Measurements from ENCODE around the gene CD6. TPM values are rescaled to one million over a fixed set of nuclear protein-coding genes. Genes with fewer than 3 reads are reported as not detected.

The CD6 gene
- total and polyA plus RNA-seq, 2 donors (not counting 3 experiments of a cell fraction or from before 2014, with no cell fraction given), result not detected

GRCh38 chr11:60928563-60929001, 42.9 kb upstream of the CD6 start:
- Histone ChIP-seq H3K9ac (replicated peaks; ENCODE audit: extremely low read depth, insufficient read depth, low read length) (no peak overlapping the region), H3K27me3 (ENCODE audit: control insufficient read depth in 2 of 2, insufficient read depth in 2 of 2, low read length in 2 of 2) (no peaks in the 10 kb centered on the region), H2AFZ (ENCODE audit: low read depth, low read length) (no peak overlapping the region), H3K79me2 (ENCODE audit: control insufficient read depth, insufficient read depth, low read length) (no peaks in the 10 kb centered on the region), H3K4me2 (ENCODE audit: insufficient read depth, low read length) (no peak overlapping the region), H4K20me1 (replicated peaks; ENCODE audit: control insufficient read depth, extremely low read depth, insufficient read depth, low read length) (no peaks in the 10 kb centered on the region), H3K9me1 (replicated peaks; ENCODE audit: control insufficient read depth, extremely low read depth, insufficient read depth, low read length) (no peaks in the 10 kb centered on the region), H3K9me3 (replicated peaks; ENCODE audit: control insufficient read depth, insufficient read depth, low read length) (no peaks in the 10 kb centered on the region), H3K36me3 (ENCODE audit: control insufficient read depth in 2 of 2, extremely low read depth in 1 of 2, insufficient read depth in 2 of 2, low read length in 2 of 2) (peaks cover 3 to 36% of the 10 kb centered on the region in 2 experiments), H3K4me3 (replicated peaks in 1 of 3; ENCODE audit: insufficient read depth in 1 of 3, low read depth in 1 of 3, low read length in 3 of 3) (no peak overlapping the region), H3K27ac (ENCODE audit: insufficient read depth, low read depth, low read length) (no peak overlapping the region), H3K4me1 (ENCODE audit: control insufficient read depth, extremely low read depth, insufficient read depth, low read length) (peaks cover 10% of the 10 kb centered on the region)
- dilution Hi-C loops (cut with MboI; ENCODE audit: extremely low pct_ligation_motif_present, low sequenced_read_pairs) (no loop called here), intact Hi-C loops (cut with micrococcal nuclease) (no loop called here)
- FAIRE-seq, result no peak
- ChIA-PET CTCF (interaction anchor here (0.9 to 1.6 kb wide), 3 partner anchors 12 to 29 kb away, joined by 3 to 7 read pairs (median 4); no protein-coding TSS in a partner anchor), POLR2A (interaction anchor here (0.5 kb wide), 1 partner anchor 231 kb away, joined by 6 read pairs; no protein-coding TSS in a partner anchor)
- no TSS peak for BruUV-seq (replicated peaks)
- TF ChIP-seq EZH2 (IDR thresholded peaks at IDR 0.05; ENCODE audit: borderline replicate concordance, low read depth, low read length, severe bottlenecking), result no peak
- no peak for TF ChIP-seq MYC (IDR thresholded peaks at IDR 0.05; ENCODE audit: low read depth, low read length)
- no peak for TF ChIP-seq POLR2AphosphoS5 (IDR thresholded peaks at IDR 0.05; ENCODE audit: insufficient read depth, low read depth, low read length)
- no peak for TF ChIP-seq FOS (IDR thresholded peaks at IDR 0.05; ENCODE audit: borderline replicate concordance, insufficient read depth, low read length)
- no peak for TF ChIP-seq JUN (IDR thresholded peaks at IDR 0.05; ENCODE audit: borderline replicate concordance, insufficient read depth, insufficient read length, low read depth)
- TF ChIP-seq CTCF (IDR thresholded peaks at IDR 0.05; ENCODE audit: extremely low read depth in 1 of 2, insufficient read depth in 1 of 2, low read depth in 1 of 2, low read length in 2 of 2), result no peak
- no peak for TF ChIP-seq MAX (IDR thresholded peaks at IDR 0.05; ENCODE audit: insufficient read depth, insufficient read length)
- TF ChIP-seq GATA2 (IDR thresholded peaks at IDR 0.05; ENCODE audit: insufficient read depth, insufficient read length, low read depth, low read length), result no peak
- no peak for TF ChIP-seq POLR2A (IDR thresholded peaks at IDR 0.05; ENCODE audit: low read depth, low read length)
- no peak for DNase-seq (ENCODE audit: low read depth, low spot score)
